ENCODE data around the gene KRTAP5-9. TPM values are rescaled to one million over a fixed set of nuclear protein-coding genes. Genes with fewer than 3 reads are reported as not detected.
"Not testable (repeated sequence)": the region's sequence is repeated elsewhere in the genome, so short reads cannot be mapped to it uniquely, and the experiment has no call there.

Gene KRTAP5-9
- polyA plus RNA-seq, 2 of the 4 experiments (the other 2 are of a cell fraction): not detected

DNA sequence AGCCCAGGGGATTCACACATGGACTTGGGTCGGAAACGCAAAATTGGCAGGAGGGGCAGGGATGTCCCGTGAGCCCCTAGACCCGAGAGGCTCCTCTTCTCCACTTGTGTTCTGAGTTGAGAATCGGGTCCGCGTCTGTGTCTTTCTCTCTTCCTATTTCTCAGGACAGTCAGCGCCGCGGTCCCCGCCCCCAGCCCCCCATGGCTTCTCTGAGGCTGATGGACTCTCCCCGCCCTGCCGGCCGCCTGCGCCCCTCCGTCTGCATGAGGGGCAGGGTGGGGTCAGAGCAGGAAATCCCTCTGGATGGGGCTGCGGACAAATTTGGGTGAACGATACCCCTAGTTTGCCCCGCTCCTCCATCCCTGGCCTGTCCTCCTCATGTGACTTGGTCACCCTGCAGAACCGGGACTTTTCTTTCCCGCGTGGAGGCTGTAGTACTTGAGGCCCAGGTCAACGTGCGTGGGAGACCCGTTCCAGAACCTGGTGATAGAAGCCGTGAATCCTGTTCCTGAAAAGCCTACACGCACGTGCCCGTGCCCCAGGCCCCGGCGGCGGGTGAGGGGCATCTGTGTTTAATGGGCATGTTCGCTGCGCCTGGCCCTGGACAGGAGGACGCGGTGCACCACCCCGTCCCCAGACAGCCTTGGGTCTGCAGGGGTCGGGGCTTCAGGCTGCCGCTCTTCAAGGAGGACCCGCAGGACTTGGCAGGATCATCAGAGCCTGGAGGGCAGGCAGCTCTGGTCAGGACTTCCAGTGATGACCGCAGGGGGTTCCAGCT, 28.7 kb downstream of the KRTAP5-9 start:
- H3K27ac ChIP-seq; CTCF ChIA-PET; ATAC-seq; H3K4me1 ChIP-seq; POLR2A ChIA-PET; DNase-seq (ENCODE audit: low read depth in 1 of 2, low spot score in 1 of 2); H3K9me3 ChIP-seq; H3K4me2 ChIP-seq; FAIRE-seq; H3K4me3 ChIP-seq: not testable (repeated sequence)
- 53% methylated on average over 23 of the region's 41 CpGs for WGBS (ENCODE audit: missing lambda C conversion rate)

DNA sequence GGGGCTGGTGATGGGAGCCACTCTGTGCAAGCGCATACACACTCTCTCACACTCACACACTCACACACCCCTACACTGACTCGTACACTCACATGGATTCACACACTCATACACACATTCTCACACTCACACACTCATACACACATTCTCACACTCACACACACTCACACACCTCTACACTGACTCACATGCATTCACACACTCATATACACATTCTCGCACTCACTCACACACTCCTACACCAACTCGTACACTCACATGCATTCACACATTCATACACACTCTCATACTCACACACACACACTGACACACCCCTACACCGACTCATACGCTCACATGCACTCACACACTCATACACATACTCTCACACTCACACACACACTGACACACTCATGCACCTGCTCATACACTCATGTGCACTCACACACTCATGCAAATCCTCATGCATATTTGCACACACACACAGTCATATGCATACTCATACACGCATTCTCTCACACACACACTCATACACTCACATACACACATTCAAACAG, 29.3 kb downstream of the KRTAP5-9 start:
- ATAC-seq (no peak), DNase-seq (ENCODE audit: low read depth in 1 of 2, low spot score in 1 of 2) (no peak), FAIRE-seq (no peak)
- TF ChIP-seq KDM5A (IDR thresholded peaks at IDR 0.05) (no peak), JUN (IDR thresholded peaks at IDR 0.05) (no peak), RAD21 (conservative IDR thresholded peaks at IDR 0.05 in 1 of 2, IDR thresholded peaks at IDR 0.05 in 1 of 2) (no peak), SREBF2 (IDR thresholded peaks at IDR 0.05) (no peak), JUNB (IDR thresholded peaks at IDR 0.05) (no peak), FOXS1 (CRISPR knock-in tag; IDR thresholded peaks at IDR 0.05) (no peak)
- Histone ChIP-seq H3K4me2 (no peak overlapping the region), H3K27ac (no peak overlapping the region), H3K9me3 (no peaks in the 10 kb centered on the region), H3K4me1 (0 out of 3 replicates have a peak, but pooled peaks cover 2% of the 10 kb centered on the region), H3K4me3 (no peak overlapping the region)
- CTCF ChIA-PET: no interaction called here
- WGBS (ENCODE audit: missing lambda C conversion rate): 42% methylated on average over 7 of the region's 7 CpGs
- POLR2A ChIA-PET: no interaction called here

DNA sequence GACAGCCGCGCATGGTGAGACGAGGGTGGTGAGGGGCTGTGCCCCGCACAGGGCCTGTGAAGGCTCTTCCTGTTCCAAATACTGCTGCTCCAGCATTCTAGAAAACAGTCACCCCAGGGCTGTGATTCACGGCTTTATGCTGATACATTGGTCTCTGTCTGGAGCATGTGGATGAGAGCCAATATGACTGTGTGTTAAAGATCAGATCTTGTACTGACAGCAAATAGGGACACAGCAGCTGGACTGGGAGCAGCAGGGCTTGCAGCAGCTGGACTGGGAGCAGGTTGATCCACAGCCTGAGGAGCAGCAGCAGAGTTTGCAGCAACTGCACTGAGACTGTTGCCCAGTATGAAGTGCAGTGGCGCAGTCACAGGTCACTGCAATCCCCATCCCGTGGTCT, 31.3 kb downstream of the KRTAP5-9 start:
- ATAC-seq: peak; percentile 15 to 24; a peak in 2 of 6 replicates
- DNase-seq (ENCODE audit: low read depth in 1 of 2, low spot score in 1 of 2); FAIRE-seq; H3K27ac ChIP-seq; H3K4me2 ChIP-seq; H3K4me3 ChIP-seq; H3K9me3 ChIP-seq; H3K4me1 ChIP-seq; POLR2A ChIA-PET: not testable (repeated sequence)
- WGBS (ENCODE audit: missing lambda C conversion rate): 38% methylated on average over 7 of the region's 7 CpGs
- CTCF ChIA-PET: interaction anchor here (1.0 to 2.2 kb wide), 13 partner anchors 10 to 1107 kb away, joined by 3 to 12 read pairs (median 4); partner anchors contain the start of genes KRTAP5-10 and KRTAP5-9

DNA sequence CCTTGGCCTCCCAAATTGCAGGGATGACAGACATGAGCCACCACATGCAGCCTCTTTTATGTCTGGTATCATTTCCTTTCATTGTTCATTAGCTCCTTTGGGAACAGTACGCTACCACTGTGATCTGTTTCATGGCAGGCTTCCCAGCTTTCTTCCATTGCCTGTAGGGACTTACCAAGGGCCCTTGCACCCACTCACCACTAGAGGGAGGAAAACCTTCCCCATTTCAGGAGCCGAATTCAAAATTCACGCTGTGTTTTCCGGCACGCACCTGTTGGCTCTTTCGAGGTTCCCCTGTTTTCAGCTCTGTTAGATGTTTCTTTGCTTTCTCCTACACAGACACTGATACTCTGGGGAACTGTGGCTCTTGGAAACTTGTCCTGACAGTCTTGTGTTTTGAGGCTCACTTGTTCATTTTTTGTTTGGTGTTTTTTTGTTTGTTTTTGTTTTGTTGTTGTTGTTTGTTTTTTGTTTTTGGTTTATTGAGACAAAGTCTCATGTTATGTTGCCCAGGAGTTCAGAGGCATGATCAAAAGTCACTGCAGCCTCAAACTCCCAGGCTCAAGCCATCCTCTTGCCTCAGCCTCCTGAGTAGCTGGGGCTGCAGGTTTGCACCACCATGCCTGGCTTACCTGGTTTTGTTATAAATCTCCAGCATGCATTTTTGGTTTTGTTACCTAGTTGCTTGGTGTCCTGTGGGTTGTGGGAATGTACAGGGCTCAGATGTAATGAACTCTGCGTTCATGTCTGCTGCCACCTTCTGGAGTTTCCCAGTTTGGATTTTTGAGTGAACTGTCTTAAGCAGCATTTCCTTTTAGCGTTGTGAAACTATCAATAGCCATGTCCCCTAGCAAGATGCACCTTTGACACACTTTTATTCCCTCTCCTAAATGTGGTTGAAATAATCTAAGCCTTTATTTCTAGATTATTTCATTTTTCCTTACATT, 32.1 kb downstream of the KRTAP5-9 start:
- no peaks in the 10 kb centered on the region for H3K9me3 ChIP-seq
- H3K4me3 ChIP-seq: no peak overlapping the region
- FAIRE-seq (peak; percentile 28), ATAC-seq (peak; percentile 84 to 94), DNase-seq (ENCODE audit: low read depth in 1 of 2, low spot score in 1 of 2) (peak; percentile 65 to 69)
- POLR2A ChIA-PET: no interaction called here
- CTCF ChIA-PET: interaction anchor here (0.6 to 2.5 kb wide), 17 partner anchors 9 to 1665 kb away, joined by 3 to 12 read pairs (median 4); partner anchors contain the start of genes KRTAP5-10 and KRTAP5-9
- no peak overlapping the region for H3K27ac ChIP-seq
- 0 out of 3 replicates have a peak, but pooled peaks cover 2% of the 10 kb centered on the region for H3K4me1 ChIP-seq
- TF ChIP-seq, protein P1, sequence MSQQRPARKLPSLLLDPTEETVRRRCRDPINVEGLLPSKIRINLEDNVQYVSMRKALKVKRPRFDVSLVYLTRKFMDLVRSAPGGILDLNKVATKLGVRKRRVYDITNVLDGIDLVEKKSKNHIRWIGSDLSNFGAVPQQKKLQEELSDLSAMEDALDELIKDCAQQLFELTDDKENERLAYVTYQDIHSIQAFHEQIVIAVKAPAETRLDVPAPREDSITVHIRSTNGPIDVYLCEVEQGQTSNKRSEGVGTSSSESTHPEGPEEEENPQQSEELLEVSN (IDR thresholded peaks at IDR 0.05; ENCODE audit: borderline replicate concordance, low read depth): peak; percentile 54; the same call in 1 of the 2 replicates
- TF ChIP-seq MAX (IDR thresholded peaks at IDR 0.05) (peak; percentile 55), CTCF (IDR thresholded peaks at IDR 0.05) (peak; percentile 72), SMC3 (IDR thresholded peaks at IDR 0.05) (0 out of 3 replicates have a peak, but pooled peaks have one; percentile 25), BHLHE40 (IDR thresholded peaks at IDR 0.05; ENCODE audit: low read depth, low read length) (no peak), RAD21 (conservative IDR thresholded peaks at IDR 0.05 in 1 of 2, IDR thresholded peaks at IDR 0.05 in 1 of 2) (peak in 1 of 2 experiments; percentile 32; a peak in 1 of 5 replicates), HOXB13 (CRISPR knock-in tag; IDR thresholded peaks at IDR 0.05; ENCODE audit: low read depth) (no peak)
- H3K4me2 ChIP-seq: peak overlapping the region; percentile 63
- 7% methylated on average over 8 of the region's 8 CpGs for WGBS (ENCODE audit: missing lambda C conversion rate)
